CD4-positive, alpha-beta T cell (primary cell): ENCODE measurements around the gene MAST2. TPM values are rescaled to one million over a fixed set of nuclear protein-coding genes. Genes with fewer than 3 reads are reported as not detected.
"Not testable (repeated sequence)": the region's sequence is repeated elsewhere in the genome, so short reads cannot be mapped to it uniquely, and the experiment has no call there.

Experiments
- ATAC-seq: fragments of 200-7000 bp; cut with Tn5 transposase; one replicate; pipeline ENCODE4 v1.10.0; 2022; ENCODE audit warnings: mild to moderate bottlenecking; ENCODE audit not compliant: poor library complexity
- CTCF ChIA-PET: fragments of 350-600 bp; sonication (Branson Sonifier 250); formaldehyde crosslinking; loops from one replicate; lab custom pipeline; 2021; ENCODE audit warnings: antibody characterized with exemption, inconsistent platforms; lab: Charles Lee
- POLR2A ChIA-PET: fragments of 350-600 bp; sonication (Branson Sonifier 250); formaldehyde crosslinking; loops from one replicate; lab custom pipeline; 2021; ENCODE audit warnings: antibody characterized with exemption, inconsistent platforms; lab: Charles Lee
- DNase-seq, 14 experiments: peaks; one replicate each; pipeline ENCODE4 v3.0.0-alpha.2; 2013 to 2020; ENCODE audit warnings: mixed read lengths in 2 of 14
- H3K27ac ChIP-seq, 2 donors: one replicate each; pipeline versions ENCODE4 v1.5.1 to v1.7.0; 2013; ENCODE audit warnings: low read length in 2 of 2, low read depth in 1 of 2, mild to moderate bottlenecking in 1 of 2
- H3K27me3 ChIP-seq, 2 experiments: 1 replicate in 1 of 2; 2 replicates in 1 of 2; pipeline versions ENCODE4 v1.6.1 to v1.7.0; 2013; ENCODE audit warnings: low read length in 2 of 2, control low read depth in 1 of 2, mild to moderate bottlenecking in 1 of 2, moderate library complexity in 1 of 2; ENCODE audit not compliant: insufficient read depth in 2 of 2, control insufficient read depth in 1 of 2
- H3K36me3 ChIP-seq: one replicate; pipeline ENCODE4 v1.6.1; 2013; ENCODE audit warnings: low read length, control low read depth; ENCODE audit not compliant: insufficient read depth
- H3K4me1 ChIP-seq: one replicate; pipeline ENCODE4 v1.6.1; 2013; ENCODE audit warnings: low read length, control low read depth; ENCODE audit not compliant: insufficient read depth
- H3K4me3 ChIP-seq: one replicate; pipeline ENCODE4 v1.5.1; 2013; ENCODE audit warnings: mild to moderate bottlenecking, low read length, moderate library complexity
- H3K9me3 ChIP-seq, 2 experiments: 1 replicate in 1 of 2; 2 replicates in 1 of 2; pipeline versions ENCODE4 v1.6.1 to v1.7.0; 2013; ENCODE audit warnings: low read length in 2 of 2, mild to moderate bottlenecking in 2 of 2, control low read depth in 1 of 2, moderate library complexity in 1 of 2; ENCODE audit not compliant: control insufficient read depth in 1 of 2, insufficient read depth in 1 of 2
- H3K27ac Mint-ChIP-seq: one replicate; pipeline ENCODE4 v1.8.0; 2020; ENCODE audit warnings: mixed read lengths
- H3K27me3 Mint-ChIP-seq: one replicate; pipeline ENCODE4 v1.8.0; 2021; ENCODE audit warnings: mixed read lengths
- H3K36me3 Mint-ChIP-seq: one replicate; pipeline ENCODE4 v1.8.0; 2021; ENCODE audit warnings: low read depth, mixed read lengths
- H3K4me1 Mint-ChIP-seq: one replicate; pipeline ENCODE4 v1.8.0; 2021; ENCODE audit warnings: low read depth, mixed read lengths
- H3K4me3 Mint-ChIP-seq: one replicate; pipeline ENCODE4 v1.8.0; 2020; ENCODE audit warnings: mild to moderate bottlenecking, mixed read lengths
- H3K9me3 Mint-ChIP-seq: one replicate; pipeline ENCODE4 v1.8.0; 2020; ENCODE audit warnings: mixed read lengths
- intact Hi-C, 2 experiments: fragments of 100-400 bp; cut with DNase I in 1 of 2; cut with micrococcal nuclease in 1 of 2; formaldehyde crosslinking; loops; one replicate each; pipeline versions ENCODE4 v1.15.1 to v1.9.0; 2023 to 2025; cut with DNase I, micrococcal nuclease
- total RNA-seq, 174 experiments: library from RNA in 2 of 174; stranded (reverse) in 2 of 174; gene quantifications; one replicate each; pipeline ENCODE4 v1.2.3 and lab custom pipeline; 2021 to 2026
- TF ChIP-seq, protein P1 (sequence below): fragments of 200-600 bp; IDR thresholded peaks from one replicate; pipeline ENCODE4 v1.8.0; 2022; ENCODE audit warnings: antibody characterized with exemption, mild to moderate bottlenecking

MAST2 gene
- total RNA-seq, 2 experiments from 2014 or later = 5.7 to 6.5 TPM

DNA sequence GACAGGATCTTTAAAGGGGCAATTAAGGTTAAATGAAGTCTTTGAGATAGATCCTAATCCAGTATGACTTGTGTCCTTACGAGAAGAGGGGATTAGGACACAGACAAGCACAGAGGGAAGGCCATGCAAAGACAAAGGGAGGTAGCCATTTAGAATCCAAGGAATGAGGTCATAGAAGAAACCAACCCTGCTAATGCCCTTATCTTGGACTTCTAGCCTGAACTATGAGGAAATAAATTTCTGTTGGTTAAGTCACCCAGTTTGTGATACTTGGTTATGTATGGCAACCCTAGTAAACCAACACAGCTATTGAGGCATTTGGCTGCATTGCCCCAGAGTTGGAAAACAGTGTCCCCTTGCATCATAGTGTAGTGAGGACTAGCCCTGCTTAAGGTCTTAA lies 121.3 kb downstream of the MAST2 start:
- H3K4me3 Mint-ChIP-seq = no peak overlapping the region
- intact Hi-C loops = no loop called here
- no peak overlapping the region for H3K27ac Mint-ChIP-seq
- no peak overlapping the region for H3K27ac ChIP-seq
- H3K36me3 ChIP-seq = no peaks in the 10 kb centered on the region
- H3K27me3 Mint-ChIP-seq = no peaks in the 10 kb centered on the region
- no peak overlapping the region for H3K4me3 ChIP-seq
- H3K4me1 Mint-ChIP-seq = peaks cover 10% of the 10 kb centered on the region
- ATAC-seq = no peak
- H3K9me3 ChIP-seq = no peaks in the 10 kb centered on the region
- TF ChIP-seq, protein P1, sequence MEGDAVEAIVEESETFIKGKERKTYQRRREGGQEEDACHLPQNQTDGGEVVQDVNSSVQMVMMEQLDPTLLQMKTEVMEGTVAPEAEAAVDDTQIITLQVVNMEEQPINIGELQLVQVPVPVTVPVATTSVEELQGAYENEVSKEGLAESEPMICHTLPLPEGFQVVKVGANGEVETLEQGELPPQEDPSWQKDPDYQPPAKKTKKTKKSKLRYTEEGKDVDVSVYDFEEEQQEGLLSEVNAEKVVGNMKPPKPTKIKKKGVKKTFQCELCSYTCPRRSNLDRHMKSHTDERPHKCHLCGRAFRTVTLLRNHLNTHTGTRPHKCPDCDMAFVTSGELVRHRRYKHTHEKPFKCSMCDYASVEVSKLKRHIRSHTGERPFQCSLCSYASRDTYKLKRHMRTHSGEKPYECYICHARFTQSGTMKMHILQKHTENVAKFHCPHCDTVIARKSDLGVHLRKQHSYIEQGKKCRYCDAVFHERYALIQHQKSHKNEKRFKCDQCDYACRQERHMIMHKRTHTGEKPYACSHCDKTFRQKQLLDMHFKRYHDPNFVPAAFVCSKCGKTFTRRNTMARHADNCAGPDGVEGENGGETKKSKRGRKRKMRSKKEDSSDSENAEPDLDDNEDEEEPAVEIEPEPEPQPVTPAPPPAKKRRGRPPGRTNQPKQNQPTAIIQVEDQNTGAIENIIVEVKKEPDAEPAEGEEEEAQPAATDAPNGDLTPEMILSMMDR = no peak
- no peaks in the 10 kb centered on the region for H3K4me1 ChIP-seq
- H3K9me3 Mint-ChIP-seq = no peaks in the 10 kb centered on the region
- no peaks in the 10 kb centered on the region for H3K27me3 ChIP-seq
- CTCF ChIA-PET = no interaction called here
- DNase-seq = no peak
- POLR2A ChIA-PET = no interaction called here
- H3K36me3 Mint-ChIP-seq = no peaks in the 10 kb centered on the region

DNA sequence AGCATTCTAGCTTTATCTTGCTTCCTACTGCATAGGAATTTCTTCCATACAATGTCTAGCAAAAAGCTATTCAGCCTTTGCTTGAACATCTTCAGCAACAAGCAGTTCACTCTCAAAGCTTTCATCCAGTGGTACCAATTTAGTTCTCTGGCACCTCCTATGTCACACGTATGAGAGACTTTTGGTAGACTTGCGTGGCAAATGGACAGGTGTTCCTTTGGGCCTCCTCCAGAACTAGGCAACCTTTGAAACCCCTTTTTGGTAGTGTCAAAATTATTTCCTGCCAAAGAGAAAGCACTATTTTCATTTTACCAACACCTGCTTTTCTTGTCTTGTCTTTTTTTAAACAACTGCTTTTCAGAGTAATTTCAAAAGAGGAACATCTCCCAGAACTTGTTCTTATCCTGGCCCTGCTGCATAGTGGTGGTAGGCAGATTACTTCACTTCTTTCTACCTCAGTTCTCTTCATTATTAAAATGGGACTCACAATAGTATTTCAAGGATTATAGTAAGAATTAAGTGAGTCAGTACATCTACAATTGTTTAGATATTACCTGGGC lies 122.4 kb downstream of the MAST2 start:
- Mint-ChIP-seq H3K9me3 (no peaks in the 10 kb centered on the region), H3K4me1 (peaks cover 10% of the 10 kb centered on the region), H3K27ac (no peak overlapping the region), H3K36me3 (no peaks in the 10 kb centered on the region), H3K27me3 (no peaks in the 10 kb centered on the region), H3K4me3 (no peak overlapping the region)
- intact Hi-C loops = no loop called here
- ATAC-seq = no peak
- H3K4me1 ChIP-seq = no peaks in the 10 kb centered on the region
- no peak overlapping the region for H3K27ac ChIP-seq
- H3K36me3 ChIP-seq = no peaks in the 10 kb centered on the region
- no peaks in the 10 kb centered on the region for H3K27me3 ChIP-seq
- POLR2A ChIA-PET = no interaction called here
- no peak overlapping the region for H3K4me3 ChIP-seq
- H3K9me3 ChIP-seq = no peaks in the 10 kb centered on the region
- TF ChIP-seq, protein P1 = no peak
- no peak for DNase-seq
- CTCF ChIA-PET = no interaction called here

DNA sequence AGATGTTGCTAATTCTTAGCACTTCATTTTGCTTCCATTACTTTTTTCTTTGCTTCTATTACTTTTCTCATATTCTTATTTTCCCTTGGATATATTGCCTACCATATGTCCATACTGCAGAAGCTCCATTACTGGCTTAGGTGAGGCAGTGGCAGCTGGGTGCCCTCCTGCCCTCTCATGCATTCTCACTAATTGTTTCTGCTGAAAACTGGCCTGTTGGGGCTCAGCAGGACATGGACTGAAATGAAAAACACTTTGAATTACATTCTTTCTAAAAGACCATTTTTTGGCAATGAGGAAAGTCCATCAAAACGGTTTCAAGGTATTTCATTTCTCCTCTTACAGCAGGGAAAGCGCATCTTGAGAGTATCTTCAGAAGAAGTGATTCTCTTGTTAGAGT lies 122.9 kb downstream of the MAST2 start:
- H3K4me3 Mint-ChIP-seq = no peak overlapping the region
- ATAC-seq = no peak
- no peaks in the 10 kb centered on the region for H3K27me3 ChIP-seq
- POLR2A ChIA-PET = no interaction called here
- no peaks in the 10 kb centered on the region for H3K9me3 Mint-ChIP-seq
- H3K4me1 Mint-ChIP-seq = peaks cover 10% of the 10 kb centered on the region
- no peak overlapping the region for H3K27ac ChIP-seq
- H3K27me3 Mint-ChIP-seq = no peaks in the 10 kb centered on the region
- H3K4me1 ChIP-seq = no peaks in the 10 kb centered on the region
- intact Hi-C loops = no loop called here
- no peaks in the 10 kb centered on the region for H3K9me3 ChIP-seq
- no peak for DNase-seq
- no peaks in the 10 kb centered on the region for H3K36me3 Mint-ChIP-seq
- TF ChIP-seq, protein P1 = no peak
- H3K4me3 ChIP-seq = no peak overlapping the region
- no peak overlapping the region for H3K27ac Mint-ChIP-seq
- CTCF ChIA-PET = no interaction called here
- H3K36me3 ChIP-seq = no peaks in the 10 kb centered on the region

DNA sequence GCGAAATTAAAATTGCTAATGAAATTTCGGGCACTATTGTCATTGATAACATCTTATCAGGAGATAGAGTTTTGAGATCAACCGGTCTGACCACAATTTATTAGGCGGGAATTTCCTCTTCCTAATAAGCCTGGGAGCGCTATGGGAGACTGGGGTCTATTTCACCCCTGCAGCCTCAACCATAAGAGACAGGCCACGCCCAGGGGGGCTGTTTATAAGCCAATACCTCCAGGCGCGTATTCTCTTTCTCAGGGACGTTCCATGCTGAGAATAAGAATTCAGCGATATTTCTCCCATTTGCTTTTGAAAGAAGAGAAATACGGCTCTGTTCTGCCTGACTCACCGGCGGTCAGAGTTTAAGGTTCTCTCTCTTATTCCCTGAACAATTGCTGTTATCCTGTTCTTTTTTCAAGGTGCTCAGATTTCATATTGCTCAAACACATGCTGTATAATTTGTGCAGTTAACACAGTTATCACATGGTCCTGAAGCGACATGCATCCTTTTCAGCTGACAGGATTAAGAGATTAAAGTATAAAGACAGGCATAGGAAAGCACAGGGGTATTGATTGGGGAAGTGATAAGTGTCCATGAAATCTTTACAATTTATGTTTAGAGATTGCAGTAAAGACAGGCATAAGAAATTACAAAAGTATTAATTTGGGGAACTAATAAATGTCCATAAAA lies 124.0 kb downstream of the MAST2 start:
- H3K9me3 Mint-ChIP-seq, CTCF ChIA-PET, DNase-seq, H3K27ac ChIP-seq, POLR2A ChIA-PET, H3K36me3 Mint-ChIP-seq, H3K4me3 Mint-ChIP-seq, H3K9me3 ChIP-seq, H3K27me3 ChIP-seq, H3K27me3 Mint-ChIP-seq, H3K4me3 ChIP-seq, ATAC-seq, intact Hi-C loops, H3K4me1 ChIP-seq, H3K27ac Mint-ChIP-seq, H3K36me3 ChIP-seq: not testable (repeated sequence)
- H3K4me1 Mint-ChIP-seq = peaks cover 10% of the 10 kb centered on the region
